GM19467 (cell line): Measurements from ENCODE around the gene LAMP1.
"Not testable (repeated sequence)": the region's sequence is repeated elsewhere in the genome, so short reads cannot be mapped to it uniquely, and the experiment has no call there.

ENCODE experiments used
- ATAC-seq: cut with Tn5 transposase; IDR thresholded peaks from one replicate; pipeline ENCODE4 v1.9.1; 2021; ENCODE audit warnings: mild to moderate bottlenecking, moderate library complexity; ENCODE audit not compliant: unreplicated experiment

LAMP1 gene

DNA sequence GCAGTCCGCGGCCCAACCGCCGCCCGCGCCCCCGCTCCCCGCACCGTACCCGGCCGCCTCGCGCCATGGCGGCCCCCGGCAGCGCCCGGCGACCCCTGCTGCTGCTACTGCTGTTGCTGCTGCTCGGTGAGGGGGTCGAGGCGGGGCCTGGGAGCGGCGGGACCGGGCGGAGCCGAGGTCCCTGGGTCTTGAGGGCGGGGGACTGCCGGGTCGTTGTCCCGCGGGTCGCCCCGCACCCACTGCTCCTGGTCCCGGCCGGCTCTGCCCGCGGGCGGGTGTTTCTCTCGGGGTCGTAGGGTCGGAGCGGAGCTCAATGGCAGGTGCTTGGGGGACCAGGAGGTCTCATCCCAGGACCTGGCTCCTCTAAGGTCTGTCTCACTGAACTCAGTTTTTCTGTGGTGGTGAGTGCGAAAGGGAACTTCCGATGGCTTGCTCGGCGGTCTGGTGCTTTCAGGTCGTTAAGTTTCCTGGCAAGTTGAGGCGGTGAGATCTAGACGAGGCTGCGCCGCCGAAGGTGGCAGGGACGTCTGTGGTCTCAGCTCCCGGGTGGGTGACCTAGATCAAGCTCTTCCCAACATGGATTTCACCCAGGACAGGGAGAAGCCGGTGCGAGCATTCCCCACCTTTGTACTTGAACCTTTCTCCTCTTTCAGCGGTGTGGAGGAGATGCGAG lies 467 bp downstream of the LAMP1 start:
- peak; percentile 30 for ATAC-seq

- ATAC-seq = no peak
These were observed 1.3 kb downstream of the LAMP1 start for GRCh38 chr13:113298043-113298945.

DNA sequence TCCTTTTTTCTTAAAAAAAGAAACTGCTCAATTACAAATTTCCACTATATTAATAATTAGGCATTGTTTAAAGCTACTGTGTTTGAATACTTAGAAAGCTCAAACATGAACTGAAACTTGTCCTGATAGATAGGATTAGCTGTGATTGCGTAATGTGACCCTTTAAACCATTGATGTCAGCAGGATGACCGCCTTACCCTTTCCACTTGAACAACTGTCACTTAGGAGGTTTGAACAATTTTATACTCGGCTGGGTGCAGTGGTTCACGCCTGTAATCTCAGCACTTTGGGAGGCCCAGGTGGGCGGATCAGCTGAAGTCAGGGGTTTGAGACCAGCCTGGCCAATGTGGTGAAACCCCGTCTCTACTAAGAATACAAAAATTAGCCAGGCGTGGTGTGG lies 2.9 kb downstream of the LAMP1 start:
- no peak for ATAC-seq

DNA sequence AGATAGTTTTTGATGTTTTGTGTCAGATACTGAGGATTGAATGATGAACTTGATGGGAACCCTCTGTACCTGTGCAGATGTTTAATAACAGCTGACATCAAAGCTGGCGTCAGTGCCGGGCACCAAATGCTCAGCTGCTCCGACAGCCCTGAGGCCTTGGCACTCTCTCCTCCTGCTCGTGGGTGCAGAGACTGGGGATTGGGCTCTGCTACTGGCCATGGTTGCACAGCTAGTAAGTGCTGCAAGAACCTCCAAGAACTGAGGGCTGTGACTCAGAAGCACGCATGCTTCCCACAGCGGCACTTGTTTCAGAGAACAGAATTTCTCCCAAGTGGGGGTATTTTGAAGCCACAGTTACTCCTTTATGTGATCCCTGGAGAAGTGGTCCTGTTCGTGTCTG lies 5.9 kb downstream of the LAMP1 start:
- no peak for ATAC-seq

GRCh38 chr13:113304121-113304520 lies 7.1 kb downstream of the LAMP1 start:
- no peak for ATAC-seq

DNA sequence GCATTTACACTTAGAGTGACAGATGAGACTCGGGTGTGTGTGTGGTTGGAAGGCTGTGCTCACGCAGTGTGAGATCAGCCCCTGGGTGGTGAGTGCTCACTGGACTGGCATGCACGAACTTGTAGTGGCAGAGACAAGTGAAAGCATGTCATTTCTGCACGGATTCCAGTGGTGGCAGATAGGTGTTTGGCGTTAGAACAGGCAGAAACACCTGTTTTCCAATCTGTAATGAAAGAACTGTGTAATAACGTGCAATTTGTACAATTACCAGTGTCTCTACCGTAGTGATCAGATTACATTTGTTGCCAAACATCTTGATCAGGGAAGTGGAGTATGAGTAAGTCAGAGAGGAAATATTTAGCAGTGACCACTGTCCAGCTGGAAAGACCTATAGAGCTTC lies 8.2 kb downstream of the LAMP1 start:
- no peak for ATAC-seq

GRCh38 chr13:113307491-113307890 lies 10.5 kb downstream of the LAMP1 start:
- ATAC-seq = no peak

DNA sequence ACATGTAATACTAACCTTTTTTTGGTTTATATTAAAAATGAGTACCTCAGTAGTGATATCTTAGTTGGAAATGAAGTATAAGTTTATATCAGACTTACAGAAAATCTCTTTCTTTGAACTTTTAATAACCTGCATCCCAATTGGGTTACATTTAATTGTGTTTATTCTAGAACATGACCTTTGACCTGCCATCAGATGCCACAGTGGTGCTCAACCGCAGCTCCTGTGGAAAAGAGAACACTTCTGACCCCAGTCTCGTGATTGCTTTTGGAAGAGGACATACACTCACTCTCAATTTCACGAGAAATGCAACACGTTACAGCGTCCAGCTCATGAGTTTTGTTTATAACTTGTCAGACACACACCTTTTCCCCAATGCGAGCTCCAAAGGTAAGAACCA lies 12.4 kb downstream of the LAMP1 start:
- ATAC-seq = no peak

- not testable (repeated sequence) for ATAC-seq
These were observed 17.1 kb downstream of the LAMP1 start for GRCh38 chr13:113314112-113314511.

- not testable (repeated sequence) for ATAC-seq
These were observed 17.9 kb downstream of the LAMP1 start for GRCh38 chr13:113314895-113315470.

DNA sequence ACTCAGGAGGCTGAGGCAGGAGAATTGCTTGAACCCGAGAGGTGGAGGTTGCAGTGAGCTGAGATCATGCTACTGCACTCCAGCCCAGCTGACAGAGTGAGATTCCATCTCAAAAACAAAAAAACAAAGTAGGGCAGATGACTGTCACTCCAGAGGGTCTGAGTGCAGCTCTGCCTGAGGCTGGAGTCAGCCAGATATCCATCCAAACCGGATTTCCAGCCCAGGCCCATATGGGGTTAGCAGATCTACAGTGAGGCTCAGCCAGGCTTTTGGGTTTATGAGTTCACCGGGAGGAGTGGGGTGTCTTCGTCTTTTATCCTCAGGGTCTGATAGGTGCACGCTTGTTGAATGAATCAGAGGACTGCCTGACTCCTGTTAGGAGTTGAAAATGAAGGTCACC lies 19.0 kb downstream of the LAMP1 start:
- no peak for ATAC-seq

DNA sequence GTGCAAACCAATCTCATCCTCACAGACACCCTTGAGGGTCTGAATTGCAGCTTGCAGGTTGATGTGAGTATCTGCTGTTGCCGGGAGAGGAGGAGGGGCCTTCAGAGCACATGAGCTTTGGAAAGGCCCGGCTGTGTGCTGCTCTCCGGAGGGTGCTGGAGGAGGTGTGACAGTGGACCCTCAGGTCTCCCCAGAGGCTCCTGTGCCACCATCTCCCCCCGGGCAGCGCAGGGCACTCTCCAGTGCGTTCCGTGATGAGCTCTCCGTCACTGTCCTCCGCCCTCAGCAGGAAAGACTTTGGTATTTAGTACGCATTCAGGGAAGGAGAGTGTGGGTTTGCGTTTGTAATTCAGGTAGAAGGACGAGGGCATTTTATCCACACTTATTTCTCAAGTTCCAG lies 20.0 kb downstream of the LAMP1 start:
- no peak for ATAC-seq

- ATAC-seq = no peak
These were observed 21.9 kb downstream of the LAMP1 start for GRCh38 chr13:113318956-113319355.

DNA sequence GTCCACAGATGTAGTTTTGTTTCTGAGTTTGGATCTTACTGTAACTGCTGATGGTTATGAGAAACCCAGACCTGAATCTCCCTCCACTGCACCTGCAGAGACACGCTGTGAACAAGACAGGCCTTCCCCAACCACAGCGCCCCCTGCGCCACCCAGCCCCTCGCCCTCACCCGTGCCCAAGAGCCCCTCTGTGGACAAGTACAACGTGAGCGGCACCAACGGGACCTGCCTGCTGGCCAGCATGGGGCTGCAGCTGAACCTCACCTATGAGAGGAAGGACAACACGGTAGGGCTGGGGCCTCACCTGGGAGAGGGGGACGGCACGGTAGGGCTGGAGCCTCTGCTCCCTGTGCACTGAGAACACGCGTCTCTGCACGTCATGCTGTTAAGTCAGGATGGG lies 22.3 kb downstream of the LAMP1 start:
- no peak for ATAC-seq

DNA sequence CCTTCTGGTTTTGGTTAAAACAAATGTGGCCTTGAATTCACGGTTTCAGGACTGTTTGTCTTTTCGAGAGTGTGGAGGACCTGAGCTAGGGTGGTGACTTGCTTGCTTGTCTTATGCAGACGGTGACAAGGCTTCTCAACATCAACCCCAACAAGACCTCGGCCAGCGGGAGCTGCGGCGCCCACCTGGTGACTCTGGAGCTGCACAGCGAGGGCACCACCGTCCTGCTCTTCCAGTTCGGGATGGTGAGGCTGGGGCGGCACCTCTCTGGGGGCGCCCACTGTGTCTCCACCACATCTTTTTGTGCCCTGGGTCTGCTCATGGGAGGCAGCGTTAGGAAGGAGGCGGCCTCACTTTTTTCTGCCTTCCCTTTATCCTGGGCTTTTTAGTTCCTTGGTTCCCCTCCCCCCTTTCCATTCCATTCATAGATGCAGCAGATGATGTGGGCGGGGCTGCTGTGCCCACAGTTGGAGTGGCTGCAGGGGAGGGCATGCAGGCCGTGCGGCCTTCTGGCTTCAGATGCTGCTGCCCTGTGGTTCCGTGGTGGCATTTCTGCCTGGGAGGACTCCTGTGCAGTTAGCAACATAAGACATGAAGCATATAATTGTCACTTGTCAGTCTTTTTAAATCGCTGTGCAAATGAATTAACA lies 23.3 kb downstream of the LAMP1 start:
- ATAC-seq = no peak

- ATAC-seq = no peak
These were observed 24.5 kb downstream of the LAMP1 start for GRCh38 chr13:113321546-113321945.

DNA sequence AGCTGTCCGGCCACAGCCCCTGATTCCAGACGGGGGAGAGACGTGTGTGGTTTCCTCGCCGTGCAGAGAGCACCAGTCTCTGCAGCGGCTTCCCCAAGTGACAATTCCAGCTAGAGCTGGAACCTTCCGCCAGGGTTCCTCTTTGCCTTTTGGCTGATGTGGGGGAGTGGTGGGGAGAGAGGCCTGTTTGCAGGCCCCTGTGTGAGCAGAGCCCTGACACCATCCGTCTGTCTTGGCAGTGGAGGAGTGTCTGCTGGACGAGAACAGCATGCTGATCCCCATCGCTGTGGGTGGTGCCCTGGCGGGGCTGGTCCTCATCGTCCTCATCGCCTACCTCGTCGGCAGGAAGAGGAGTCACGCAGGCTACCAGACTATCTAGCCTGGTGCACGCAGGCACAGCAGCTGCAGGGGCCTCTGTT lies 25.0 kb downstream of the LAMP1 start:
- no peak for ATAC-seq

DNA sequence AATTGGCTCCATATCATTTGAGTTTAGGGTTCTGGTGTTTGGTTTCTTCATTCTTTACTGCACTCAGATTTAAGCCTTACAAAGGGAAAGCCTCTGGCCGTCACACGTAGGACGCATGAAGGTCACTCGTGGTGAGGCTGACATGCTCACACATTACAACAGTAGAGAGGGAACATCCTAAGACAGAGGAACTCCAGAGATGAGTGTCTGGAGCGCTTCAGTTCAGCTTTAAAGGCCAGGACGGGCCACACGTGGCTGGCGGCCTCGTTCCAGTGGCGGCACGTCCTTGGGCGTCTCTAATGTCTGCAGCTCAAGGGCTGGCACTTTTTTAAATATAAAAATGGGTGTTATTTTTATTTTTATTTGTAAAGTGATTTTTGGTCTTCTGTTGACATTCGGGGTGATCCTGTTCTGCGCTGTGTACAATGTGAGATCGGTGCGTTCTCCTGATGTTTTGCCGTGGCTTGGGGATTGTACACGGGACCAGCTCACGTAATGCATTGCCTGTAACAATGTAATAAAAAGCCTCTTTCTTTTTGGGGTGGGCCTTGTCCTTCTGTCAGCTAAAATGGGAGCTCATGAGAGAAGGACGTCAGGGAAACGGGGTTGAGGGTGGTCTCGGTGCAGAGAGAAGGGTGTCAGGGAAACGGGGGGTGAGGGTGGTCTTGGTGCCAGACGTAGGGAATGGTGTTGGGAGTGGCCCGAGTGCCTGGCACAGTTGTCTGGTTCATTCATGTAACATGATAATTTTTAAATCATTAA lies 26.0 kb downstream of the LAMP1 start:
- ATAC-seq = no peak

GRCh38 chr13:113323869-113324268 lies 26.8 kb downstream of the LAMP1 start:
- no peak for ATAC-seq

DNA sequence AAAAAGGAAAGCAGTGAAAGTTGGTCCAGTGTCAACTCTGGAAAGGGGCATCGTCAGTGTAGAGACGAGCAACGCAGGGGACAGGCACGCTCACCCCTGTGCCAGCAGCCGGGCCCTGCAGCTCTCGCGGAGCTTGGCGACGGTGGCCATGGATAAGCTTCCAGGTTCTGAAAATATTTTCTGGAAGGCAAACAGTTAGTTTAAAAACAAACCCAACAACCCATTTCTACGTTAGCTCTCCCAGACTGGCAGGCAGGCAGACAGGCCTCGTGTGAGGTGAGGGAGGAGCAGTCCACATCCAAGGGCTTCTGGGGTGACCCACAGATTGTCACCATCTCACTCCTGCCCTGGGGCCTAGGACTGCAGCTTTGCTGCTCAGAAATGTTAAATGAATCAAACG lies 27.4 kb downstream of the LAMP1 start:
- no peak for ATAC-seq

- no peak for ATAC-seq
These were observed 28.7 kb downstream of the LAMP1 start for GRCh38 chr13:113325779-113326178.
